Activated naive CD8-positive, alpha-beta T cell treated with anti-CD3 and anti-CD28 coated beads for 36 hours (primary cell): ENCODE results near the gene SLIT2. TPM values are rescaled to one million over a fixed set of nuclear protein-coding genes. Genes with fewer than 3 reads are reported as not detected.

Source experiments
- DNase-seq: peaks from one replicate; pipeline ENCODE4 v3.0.0; 2021
- H3K27ac Mint-ChIP-seq: one replicate; pipeline ENCODE4 v1.8.0; 2022; ENCODE audit warnings: mild to moderate bottlenecking, moderate library complexity, mixed read lengths
- H3K27me3 Mint-ChIP-seq: one replicate; pipeline ENCODE4 v1.8.0; 2022; ENCODE audit warnings: mild to moderate bottlenecking, mixed read lengths
- H3K36me3 Mint-ChIP-seq: one replicate; pipeline ENCODE4 v1.8.0; 2021; ENCODE audit warnings: mild to moderate bottlenecking, mixed read lengths
- H3K4me1 Mint-ChIP-seq: one replicate; pipeline ENCODE4 v1.8.0; 2021; ENCODE audit warnings: mixed read lengths
- H3K4me3 Mint-ChIP-seq: one replicate; pipeline ENCODE4 v1.8.0; 2022; ENCODE audit warnings: mild to moderate bottlenecking, moderate library complexity, mixed read lengths
- H3K9me3 Mint-ChIP-seq: one replicate; pipeline ENCODE4 v1.8.0; 2022; ENCODE audit warnings: mixed read lengths
- total RNA-seq, 2 experiments: library from RNA; stranded (reverse); gene quantifications; one replicate each; pipeline ENCODE4 v1.2.3, GENCODE V29; 2021

Gene SLIT2
- total RNA-seq, 2 experiments from 2014 or later: not detected

DNA sequence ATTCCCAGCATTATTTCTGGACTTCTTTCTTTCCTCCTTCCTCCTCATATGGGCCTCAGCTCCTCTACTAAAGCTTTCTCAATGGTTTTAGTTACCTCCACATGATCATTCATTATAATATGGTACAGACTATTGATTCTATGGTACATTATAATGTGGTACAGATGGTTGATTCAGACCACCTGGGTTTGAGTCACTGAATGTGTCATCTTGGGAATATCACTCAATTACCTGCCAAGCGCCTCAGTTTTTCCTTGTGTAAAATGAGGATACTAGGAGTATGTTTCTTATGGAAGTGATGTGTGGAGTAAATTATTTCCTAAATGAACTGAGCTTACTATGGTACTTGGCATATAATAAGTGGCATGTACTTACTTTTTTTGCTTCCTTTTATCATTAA lies 27.7 kb downstream of the SLIT2 start:
- Mint-ChIP-seq H3K36me3 (no peaks in the 10 kb centered on the region), H3K4me1 (no peaks in the 10 kb centered on the region), H3K9me3 (no peaks in the 10 kb centered on the region), H3K27me3 (no peaks in the 10 kb centered on the region), H3K4me3 (no peak overlapping the region), H3K27ac (no peak overlapping the region)
- DNase-seq: no peak

DNA sequence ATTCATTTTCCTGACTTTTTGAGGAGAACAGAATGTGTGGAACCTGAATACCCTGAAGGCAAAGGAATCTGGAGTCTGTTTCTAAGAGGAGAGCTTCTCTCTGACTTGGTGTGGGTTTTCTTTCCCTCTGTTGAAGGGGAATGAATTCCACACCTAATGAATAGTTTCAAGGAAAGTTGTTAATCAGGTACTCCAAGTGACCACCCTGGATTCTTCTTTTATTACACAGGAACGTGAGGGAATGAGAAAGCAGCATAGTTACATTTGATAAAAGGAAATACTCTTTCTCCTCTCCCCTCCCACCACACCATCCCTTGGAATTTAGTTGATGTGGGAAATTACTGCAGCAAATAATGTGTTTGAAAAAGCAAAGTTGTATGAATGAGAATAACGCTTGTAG lies 29.7 kb downstream of the SLIT2 start:
- no peaks in the 10 kb centered on the region for H3K36me3 Mint-ChIP-seq
- no peaks in the 10 kb centered on the region for H3K27me3 Mint-ChIP-seq
- no peaks in the 10 kb centered on the region for H3K4me1 Mint-ChIP-seq
- no peak overlapping the region for H3K4me3 Mint-ChIP-seq
- no peaks in the 10 kb centered on the region for H3K9me3 Mint-ChIP-seq
- no peak for DNase-seq
- no peak overlapping the region for H3K27ac Mint-ChIP-seq

DNA sequence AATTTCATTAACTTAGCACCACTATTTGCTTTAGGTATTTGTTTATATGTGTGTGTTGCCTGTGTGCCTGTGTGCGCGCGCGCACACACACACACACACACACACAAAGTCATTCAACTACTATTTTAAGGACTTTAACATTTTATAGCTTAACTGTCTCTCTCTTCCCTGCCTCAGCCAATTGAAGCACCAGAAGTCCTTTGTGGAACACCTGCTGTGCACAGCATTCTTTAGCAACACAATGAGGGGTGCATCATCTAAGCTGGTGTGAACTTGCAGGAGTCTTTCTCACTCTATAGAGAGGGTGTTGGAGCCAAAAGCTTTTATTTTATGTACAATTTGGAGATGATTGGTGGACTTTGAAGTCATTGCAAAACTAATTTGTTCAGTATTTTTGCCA lies 31.3 kb downstream of the SLIT2 start:
- no peak overlapping the region for H3K4me3 Mint-ChIP-seq
- no peaks in the 10 kb centered on the region for H3K4me1 Mint-ChIP-seq
- no peaks in the 10 kb centered on the region for H3K9me3 Mint-ChIP-seq
- no peaks in the 10 kb centered on the region for H3K27me3 Mint-ChIP-seq
- no peaks in the 10 kb centered on the region for H3K36me3 Mint-ChIP-seq
- H3K27ac Mint-ChIP-seq: no peak overlapping the region
- no peak for DNase-seq

DNA sequence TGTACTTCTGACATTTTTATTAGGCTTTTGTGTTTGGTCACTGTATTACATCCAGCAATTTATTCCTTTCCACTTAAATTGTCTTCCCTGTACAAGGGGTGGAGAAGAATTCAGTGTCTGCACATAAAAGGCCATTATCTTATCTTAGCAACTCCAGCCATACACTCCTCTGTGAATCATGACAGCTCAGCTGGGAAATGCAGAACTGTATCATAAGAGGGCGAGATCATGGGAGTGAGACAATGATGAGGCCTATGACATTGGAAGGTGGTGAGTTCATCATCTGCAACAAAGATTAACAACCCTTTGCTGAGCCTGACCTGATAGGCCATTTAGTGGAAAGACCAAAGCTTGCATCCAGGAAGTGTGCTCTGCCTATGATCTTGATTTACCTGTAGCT lies 33.3 kb downstream of the SLIT2 start:
- Mint-ChIP-seq H3K36me3 (no peaks in the 10 kb centered on the region), H3K9me3 (no peaks in the 10 kb centered on the region), H3K27me3 (no peaks in the 10 kb centered on the region), H3K4me3 (no peak overlapping the region), H3K4me1 (no peaks in the 10 kb centered on the region), H3K27ac (no peak overlapping the region)
- no peak for DNase-seq

DNA sequence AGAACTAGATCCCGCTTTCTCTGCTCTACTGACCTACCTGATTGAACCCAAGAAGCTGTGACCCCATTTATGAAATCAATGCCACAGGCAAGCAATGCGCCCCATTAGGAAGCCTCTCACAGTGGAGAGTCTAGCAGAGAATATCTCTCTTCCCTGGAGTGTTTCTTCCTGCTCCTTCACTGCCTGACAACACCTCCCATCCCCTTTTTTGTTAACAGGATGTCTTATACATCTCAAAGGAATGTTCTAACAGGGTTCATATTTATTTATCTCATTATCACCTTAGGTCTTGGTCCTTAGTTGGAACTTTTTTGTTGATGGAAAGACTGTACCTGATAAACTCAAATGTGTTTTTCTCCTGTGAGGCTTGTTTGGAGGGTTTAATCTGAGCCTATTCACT lies 35.5 kb downstream of the SLIT2 start:
- Mint-ChIP-seq H3K27ac (no peak overlapping the region), H3K9me3 (no peaks in the 10 kb centered on the region), H3K4me3 (no peak overlapping the region), H3K27me3 (no peaks in the 10 kb centered on the region), H3K4me1 (no peaks in the 10 kb centered on the region), H3K36me3 (no peaks in the 10 kb centered on the region)
- DNase-seq: no peak

DNA sequence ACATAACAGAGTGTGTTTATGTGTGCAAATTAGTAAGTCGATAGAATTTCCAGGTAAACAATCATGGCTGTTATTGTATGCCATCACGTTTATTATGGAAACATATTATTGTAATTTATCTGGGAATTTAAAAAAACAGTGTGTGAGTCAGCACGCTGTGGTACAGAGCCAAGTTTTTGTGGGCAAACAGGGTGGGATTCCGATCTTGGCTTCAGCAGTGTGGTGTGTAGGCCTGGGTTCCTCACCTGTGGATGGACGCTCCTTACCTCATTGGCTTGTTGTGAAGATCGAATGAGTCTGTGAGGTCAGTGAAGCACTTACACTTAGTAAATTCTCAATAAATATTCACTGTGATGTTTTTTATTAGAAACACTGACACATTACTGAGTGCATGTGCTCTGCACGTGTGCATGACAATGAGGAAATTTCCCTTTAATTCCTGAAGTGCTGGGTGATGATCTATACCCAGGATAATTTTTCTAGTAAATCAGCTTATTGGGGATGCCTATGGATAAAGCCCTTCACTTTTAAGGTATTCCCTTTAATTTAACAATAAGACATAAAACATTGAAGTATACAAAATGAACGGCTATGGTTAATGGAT lies 36.4 kb downstream of the SLIT2 start:
- Mint-ChIP-seq H3K36me3 (no peaks in the 10 kb centered on the region), H3K9me3 (no peaks in the 10 kb centered on the region), H3K4me3 (no peak overlapping the region), H3K4me1 (no peaks in the 10 kb centered on the region), H3K27me3 (no peaks in the 10 kb centered on the region), H3K27ac (no peak overlapping the region)
- no peak for DNase-seq

DNA sequence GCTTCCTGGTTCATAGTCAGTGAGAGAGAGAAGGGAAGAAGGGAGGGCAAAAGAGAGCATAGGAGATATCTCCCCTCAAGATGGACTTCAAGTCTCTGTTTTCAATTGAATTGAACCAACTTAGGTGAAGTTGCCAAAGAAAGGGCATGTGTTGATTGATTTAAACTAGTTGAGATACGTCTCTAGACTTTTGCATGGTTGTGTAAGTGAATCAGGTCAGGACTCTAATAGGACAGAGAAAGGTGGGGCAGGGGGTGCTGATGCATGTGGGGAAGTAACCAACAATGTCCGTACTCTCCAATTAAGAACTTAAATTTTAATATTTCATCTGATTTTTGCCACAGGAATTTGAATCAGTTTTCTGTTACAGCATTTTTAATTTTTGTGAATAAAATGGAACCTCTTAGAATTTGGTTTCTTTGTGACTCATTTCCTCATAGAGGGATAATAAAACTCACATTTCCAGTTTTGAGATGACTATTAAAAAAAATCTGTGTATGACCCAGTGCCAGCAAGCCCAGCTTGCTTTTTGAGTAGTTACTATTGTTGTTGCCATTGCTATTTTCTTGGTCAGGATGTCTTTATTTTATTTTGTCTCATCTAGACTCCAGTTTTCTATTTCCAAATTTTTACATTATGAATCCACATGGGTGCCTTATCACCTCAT lies 37.3 kb downstream of the SLIT2 start:
- no peaks in the 10 kb centered on the region for H3K4me1 Mint-ChIP-seq
- no peak for DNase-seq
- H3K27me3 Mint-ChIP-seq: no peaks in the 10 kb centered on the region
- H3K4me3 Mint-ChIP-seq: no peak overlapping the region
- no peak overlapping the region for H3K27ac Mint-ChIP-seq
- H3K36me3 Mint-ChIP-seq: no peaks in the 10 kb centered on the region
- H3K9me3 Mint-ChIP-seq: no peaks in the 10 kb centered on the region

DNA sequence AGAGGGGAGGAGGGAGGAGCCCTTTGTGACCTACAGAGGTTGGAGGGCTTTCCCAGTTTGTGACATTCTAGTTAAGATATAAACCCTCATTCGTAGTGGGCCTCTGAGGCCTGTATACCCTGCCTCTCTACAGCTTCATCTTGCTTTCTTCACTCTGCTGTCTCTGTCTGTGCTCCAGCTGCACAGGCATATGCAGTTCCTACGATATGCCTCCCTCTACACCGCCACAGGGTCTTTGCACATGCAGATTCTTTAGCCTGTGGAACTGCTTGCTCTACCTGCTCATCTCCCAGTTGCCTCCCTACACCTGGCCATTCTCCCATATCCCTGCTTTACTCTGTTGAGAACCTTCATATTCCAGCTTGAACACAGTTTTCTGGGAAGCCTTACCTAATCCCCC lies 38.1 kb downstream of the SLIT2 start:
- H3K4me3 Mint-ChIP-seq: no peak overlapping the region
- no peaks in the 10 kb centered on the region for H3K27me3 Mint-ChIP-seq
- H3K36me3 Mint-ChIP-seq: no peaks in the 10 kb centered on the region
- peaks cover 1% of the 10 kb centered on the region for H3K9me3 Mint-ChIP-seq
- H3K27ac Mint-ChIP-seq: no peak overlapping the region
- DNase-seq: no peak
- H3K4me1 Mint-ChIP-seq: no peaks in the 10 kb centered on the region

DNA sequence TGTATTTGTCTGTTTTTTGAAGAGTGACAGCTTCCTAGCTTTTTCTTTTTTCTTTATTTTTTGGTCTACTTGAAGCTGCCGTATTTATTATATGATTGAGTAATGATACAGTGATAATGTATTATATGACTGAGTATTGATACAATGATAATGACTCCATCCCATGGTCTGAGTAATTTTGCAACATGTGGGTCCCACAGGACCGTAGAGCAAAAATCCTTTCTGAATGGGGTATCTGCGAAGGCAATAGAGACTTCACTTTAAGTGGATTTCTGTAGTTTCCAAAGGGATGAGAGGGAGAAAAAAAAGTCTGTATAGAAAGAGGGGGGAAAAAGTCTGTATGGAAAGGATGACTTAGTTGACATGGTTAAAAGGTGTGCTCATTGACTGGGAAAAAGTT lies 41.0 kb downstream of the SLIT2 start:
- Mint-ChIP-seq H3K27me3 (no peaks in the 10 kb centered on the region), H3K9me3 (peaks cover 1% of the 10 kb centered on the region), H3K4me3 (no peak overlapping the region), H3K4me1 (no peaks in the 10 kb centered on the region), H3K27ac (no peak overlapping the region), H3K36me3 (no peaks in the 10 kb centered on the region)
- no peak for DNase-seq

DNA sequence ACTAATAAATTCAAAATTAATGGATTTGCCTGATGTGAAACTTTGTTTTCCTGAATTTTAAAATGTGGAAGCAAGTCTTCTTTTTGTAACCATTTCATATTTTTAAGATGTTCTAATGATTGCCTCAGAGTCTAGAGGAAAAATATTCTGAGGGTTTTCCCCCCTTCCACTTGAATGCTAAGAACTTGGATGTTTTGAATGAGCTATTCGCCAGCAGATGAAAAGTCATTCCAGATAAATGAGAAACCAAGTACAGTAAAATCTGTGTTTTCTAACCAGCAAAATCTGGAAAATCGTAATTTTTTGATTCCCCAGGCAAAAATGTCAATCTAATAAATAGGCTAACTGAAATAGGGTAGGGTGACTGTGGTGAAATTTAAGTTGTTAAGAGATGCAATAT lies 45.6 kb downstream of the SLIT2 start:
- H3K36me3 Mint-ChIP-seq: no peaks in the 10 kb centered on the region
- no peak overlapping the region for H3K27ac Mint-ChIP-seq
- no peak for DNase-seq
- H3K27me3 Mint-ChIP-seq: no peaks in the 10 kb centered on the region
- H3K4me1 Mint-ChIP-seq: no peaks in the 10 kb centered on the region
- peaks cover 1% of the 10 kb centered on the region for H3K9me3 Mint-ChIP-seq
- no peak overlapping the region for H3K4me3 Mint-ChIP-seq

DNA sequence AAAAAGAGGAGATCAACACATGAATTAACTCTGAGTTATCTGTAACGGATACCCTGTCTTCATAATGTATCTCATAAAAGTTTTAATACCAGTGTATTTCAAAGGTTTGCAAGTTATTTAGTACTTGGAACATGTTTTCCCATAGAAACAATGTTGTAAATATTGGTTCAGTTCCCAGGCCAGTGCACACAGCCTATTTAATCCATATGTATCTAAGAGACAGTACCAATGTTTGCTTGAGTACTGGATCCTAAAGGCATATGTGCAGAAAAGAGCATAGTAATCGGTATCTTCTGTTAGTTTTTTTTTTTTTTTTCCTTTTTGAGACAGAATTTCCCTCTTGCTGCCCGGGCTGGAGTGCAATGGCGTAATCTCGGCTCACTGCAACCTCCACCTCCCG lies 46.1 kb downstream of the SLIT2 start:
- Mint-ChIP-seq H3K27ac (no peak overlapping the region), H3K4me1 (no peaks in the 10 kb centered on the region), H3K36me3 (no peaks in the 10 kb centered on the region), H3K4me3 (no peak overlapping the region), H3K9me3 (peaks cover 1% of the 10 kb centered on the region), H3K27me3 (no peaks in the 10 kb centered on the region)
- DNase-seq: no peak

DNA sequence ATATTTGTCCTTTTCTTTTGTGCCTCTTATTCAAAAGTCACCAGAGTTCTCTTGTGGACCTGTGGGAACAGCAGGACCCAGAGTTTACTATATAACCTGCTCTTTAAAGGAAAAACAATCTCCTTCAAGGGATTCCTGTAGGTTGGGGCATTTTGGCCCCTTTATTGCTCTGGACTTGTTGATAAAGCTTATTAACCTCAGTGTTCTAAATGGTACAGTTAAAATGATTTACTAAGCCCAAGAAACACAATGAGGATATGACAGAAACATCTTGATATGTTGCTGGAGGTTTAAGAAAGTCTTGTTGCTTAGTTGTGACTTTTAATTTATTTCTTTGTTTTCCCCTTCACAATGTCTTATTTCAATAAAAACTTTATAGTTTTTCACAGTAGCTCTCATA lies 46.8 kb downstream of the SLIT2 start:
- H3K27me3 Mint-ChIP-seq: no peaks in the 10 kb centered on the region
- H3K27ac Mint-ChIP-seq: no peak overlapping the region
- no peak overlapping the region for H3K4me3 Mint-ChIP-seq
- no peaks in the 10 kb centered on the region for H3K36me3 Mint-ChIP-seq
- no peak for DNase-seq
- H3K9me3 Mint-ChIP-seq: peaks cover 1% of the 10 kb centered on the region
- H3K4me1 Mint-ChIP-seq: no peaks in the 10 kb centered on the region

DNA sequence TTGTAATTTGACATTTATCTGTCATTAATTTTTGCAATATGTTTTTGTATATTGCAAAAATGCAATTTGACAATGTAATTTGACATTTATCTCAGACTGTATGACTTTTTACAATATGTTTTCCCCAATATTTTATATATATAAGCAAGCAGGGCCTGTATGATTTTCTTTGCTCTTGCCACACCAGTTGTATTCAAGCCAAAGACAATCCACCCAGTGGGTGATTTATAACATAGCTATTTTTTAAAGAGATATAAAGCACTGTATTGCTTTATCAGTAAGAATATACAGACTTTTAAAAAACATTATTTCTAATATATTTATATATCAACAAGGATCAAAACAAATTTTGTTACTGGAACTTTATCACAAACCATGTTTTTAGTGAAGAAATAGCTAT lies 47.3 kb downstream of the SLIT2 start:
- Mint-ChIP-seq H3K9me3 (peaks cover 3% of the 10 kb centered on the region), H3K27me3 (no peaks in the 10 kb centered on the region), H3K36me3 (no peaks in the 10 kb centered on the region), H3K27ac (no peak overlapping the region), H3K4me3 (no peak overlapping the region), H3K4me1 (no peaks in the 10 kb centered on the region)
- DNase-seq: no peak

DNA sequence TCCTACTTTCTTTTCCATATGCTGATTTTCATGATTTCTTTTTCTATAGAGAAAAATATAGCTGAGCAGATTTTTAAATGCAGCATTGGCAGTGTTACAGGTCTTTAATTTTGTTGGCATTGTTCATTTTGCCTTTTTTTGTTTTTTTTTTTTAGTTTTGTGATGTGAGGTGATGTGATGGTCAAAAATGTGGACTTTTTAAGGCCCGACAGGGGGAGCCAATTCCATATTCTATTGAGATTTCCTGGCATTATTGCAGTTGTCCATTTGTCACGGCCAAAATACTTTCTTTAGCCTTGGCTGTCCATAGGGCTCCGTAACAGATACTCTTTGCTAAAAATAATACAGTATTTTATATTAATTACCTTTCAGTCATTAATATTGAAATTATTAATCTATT lies 47.8 kb downstream of the SLIT2 start:
- H3K4me1 Mint-ChIP-seq: no peaks in the 10 kb centered on the region
- no peaks in the 10 kb centered on the region for H3K36me3 Mint-ChIP-seq
- peaks cover 1% of the 10 kb centered on the region for H3K9me3 Mint-ChIP-seq
- H3K4me3 Mint-ChIP-seq: no peak overlapping the region
- DNase-seq: no peak
- no peaks in the 10 kb centered on the region for H3K27me3 Mint-ChIP-seq
- H3K27ac Mint-ChIP-seq: no peak overlapping the region

DNA sequence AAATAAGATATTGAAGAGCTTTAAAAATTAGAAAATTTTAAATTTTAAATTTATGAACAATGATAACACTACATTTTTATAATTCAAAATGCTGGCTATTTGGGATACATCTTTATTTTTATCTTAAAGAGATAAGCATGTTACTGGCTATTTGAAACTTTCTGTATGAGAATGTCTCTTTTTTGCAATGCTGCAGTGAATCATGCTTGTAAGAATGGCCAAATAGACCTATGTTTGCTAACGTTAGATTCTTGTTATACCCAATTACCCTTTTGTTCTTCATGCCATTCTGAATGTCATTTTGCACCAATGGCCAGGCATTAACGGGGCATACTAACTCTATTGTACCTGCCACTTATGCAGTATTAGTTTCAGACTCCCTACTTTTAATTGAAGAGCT lies 49.5 kb downstream of the SLIT2 start:
- Mint-ChIP-seq H3K4me3 (no peak overlapping the region), H3K27me3 (no peaks in the 10 kb centered on the region), H3K27ac (no peak overlapping the region), H3K4me1 (no peaks in the 10 kb centered on the region), H3K9me3 (peaks cover 3% of the 10 kb centered on the region), H3K36me3 (no peaks in the 10 kb centered on the region)
- DNase-seq: no peak
